Skin epidermis (tissue), 12 donors: ENCODE measurements around the gene GSTP1.
A peak's percentile ranks its signal among the peaks of the same experiment; 100 is the strongest.
"Not testable (repeated sequence)": the region's sequence is repeated elsewhere in the genome, so short reads cannot be mapped to it uniquely, and the experiment has no call there.

ENCODE experiments used
- H3K27ac ChIP-seq, 21 experiments: fragments of 200-600 bp; sonication (generic) in 11 of 21; one replicate each; pipeline ENCODE4 v1.5.0; 2020; ENCODE audit warnings: mild to moderate bottlenecking in 3 of 21, inconsistent platforms in 2 of 21, moderate library complexity in 2 of 21
- H3K4me3 ChIP-seq, 7 experiments: fragments of 200-600 bp; sonication (generic) in 2 of 7; one replicate each; pipeline ENCODE4 v1.5.0; 2020; ENCODE audit warnings: inconsistent platforms in 2 of 7, mild to moderate bottlenecking in 2 of 7, moderate library complexity in 1 of 7

Gene GSTP1

DNA sequence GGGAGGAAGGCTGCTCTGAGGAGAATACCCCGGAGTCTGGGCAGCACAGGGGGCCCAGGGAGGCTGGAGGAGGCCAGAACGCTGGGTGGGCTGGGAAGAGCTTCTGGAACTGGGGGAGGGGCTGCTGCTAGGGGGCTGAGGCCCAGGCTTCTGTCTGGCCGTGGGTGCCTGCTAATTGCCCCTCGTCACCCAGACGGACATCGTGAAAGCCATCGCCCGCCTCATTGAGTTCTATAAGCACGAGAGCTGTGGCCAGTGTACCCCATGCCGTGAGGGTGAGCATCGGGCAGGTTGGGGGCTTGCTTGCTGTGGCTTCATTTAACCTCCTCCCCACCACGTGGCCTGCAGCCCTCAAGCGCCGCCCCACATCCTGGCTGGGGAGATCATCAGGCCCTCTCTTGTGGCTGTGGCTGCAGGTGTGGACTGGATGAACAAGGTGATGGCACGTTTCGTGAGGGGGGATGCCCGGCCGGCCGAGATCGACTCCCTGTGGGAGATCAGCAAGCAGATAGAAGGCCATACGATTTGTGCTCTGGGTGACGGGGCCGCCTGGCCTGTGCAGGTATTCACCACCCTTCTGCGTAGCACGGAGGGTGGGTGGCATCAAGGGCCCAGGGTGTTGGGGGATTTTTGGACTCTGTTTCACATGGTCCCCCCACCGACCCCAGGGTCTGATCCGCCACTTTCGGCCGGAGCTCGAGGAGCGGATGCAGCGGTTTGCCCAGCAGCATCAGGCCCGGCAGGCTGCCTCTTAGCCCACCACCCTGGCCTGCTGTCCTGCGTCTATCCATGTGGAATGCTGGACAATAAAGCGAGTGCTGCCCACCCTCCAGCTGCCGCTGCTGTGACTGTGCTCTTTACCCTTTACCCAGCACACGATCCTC, 28.3 kb downstream of the GSTP1 start:
- no peak overlapping the region for H3K27ac ChIP-seq

DNA sequence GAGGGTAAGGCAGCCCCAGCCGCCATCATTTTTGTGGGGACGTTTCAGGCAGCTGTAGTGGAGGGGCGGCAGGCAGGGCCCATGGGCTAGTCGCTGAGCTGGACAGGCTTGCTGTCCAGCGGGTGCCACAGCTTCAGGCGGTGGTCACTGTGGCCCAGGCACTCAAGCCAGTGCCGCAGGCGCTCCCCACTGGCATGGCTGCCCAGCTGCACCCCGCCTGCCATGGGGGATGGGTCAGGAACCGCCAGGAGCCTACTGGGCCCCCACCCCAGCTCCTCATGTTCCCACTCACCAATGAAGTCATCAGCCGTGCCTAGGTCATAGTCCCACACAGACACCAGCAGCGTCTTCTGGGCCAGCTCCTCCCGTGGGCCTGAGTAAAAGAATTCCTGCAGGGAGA, 29.1 kb downstream of the GSTP1 start:
- H3K4me3 ChIP-seq, result no peak overlapping the region
- H3K27ac ChIP-seq, result peak overlapping the region in 3 of 21 experiments; percentile 88 to 95 (median 93)

More for the DNA sequence above, 28.3 kb downstream of the GSTP1 start:
- no peak overlapping the region for H3K4me3 ChIP-seq

DNA sequence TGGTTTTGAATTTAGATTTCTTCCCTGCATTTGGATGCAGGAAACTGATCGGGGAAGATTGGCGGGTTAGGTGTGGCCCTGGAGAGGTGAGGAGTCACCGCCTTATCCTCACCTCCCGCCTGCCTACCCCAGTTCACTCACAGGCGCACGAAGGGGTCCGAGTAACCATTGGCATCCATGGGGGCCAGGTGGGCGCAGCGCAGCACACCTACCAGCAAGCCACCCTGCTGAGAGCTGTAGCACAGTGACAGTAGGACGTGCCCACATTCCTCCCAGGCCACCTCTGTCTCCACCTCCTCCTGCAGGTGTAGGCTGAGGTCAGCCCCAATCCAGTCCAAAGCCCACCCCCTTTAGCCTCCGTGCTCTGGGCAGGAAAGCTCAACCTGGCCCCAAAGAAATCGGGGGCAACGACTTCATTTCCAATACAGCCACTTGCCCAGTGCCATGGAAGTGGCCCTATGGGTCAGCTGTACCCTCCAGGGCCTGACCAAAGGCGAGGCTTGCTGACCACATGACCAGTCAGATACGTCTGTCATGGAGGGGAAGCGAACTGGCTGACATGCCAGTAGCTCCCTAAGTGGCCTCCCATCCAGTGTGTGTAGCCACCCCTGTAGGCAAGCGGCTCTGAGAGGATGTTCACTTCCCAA, 29.8 kb downstream of the GSTP1 start:
- H3K4me3 ChIP-seq, result peak overlapping the region in 2 of 7 experiments; percentile 24 to 29
- peak overlapping the region in 19 of 21 experiments; percentile 37 to 95 (median 80) for H3K27ac ChIP-seq

DNA sequence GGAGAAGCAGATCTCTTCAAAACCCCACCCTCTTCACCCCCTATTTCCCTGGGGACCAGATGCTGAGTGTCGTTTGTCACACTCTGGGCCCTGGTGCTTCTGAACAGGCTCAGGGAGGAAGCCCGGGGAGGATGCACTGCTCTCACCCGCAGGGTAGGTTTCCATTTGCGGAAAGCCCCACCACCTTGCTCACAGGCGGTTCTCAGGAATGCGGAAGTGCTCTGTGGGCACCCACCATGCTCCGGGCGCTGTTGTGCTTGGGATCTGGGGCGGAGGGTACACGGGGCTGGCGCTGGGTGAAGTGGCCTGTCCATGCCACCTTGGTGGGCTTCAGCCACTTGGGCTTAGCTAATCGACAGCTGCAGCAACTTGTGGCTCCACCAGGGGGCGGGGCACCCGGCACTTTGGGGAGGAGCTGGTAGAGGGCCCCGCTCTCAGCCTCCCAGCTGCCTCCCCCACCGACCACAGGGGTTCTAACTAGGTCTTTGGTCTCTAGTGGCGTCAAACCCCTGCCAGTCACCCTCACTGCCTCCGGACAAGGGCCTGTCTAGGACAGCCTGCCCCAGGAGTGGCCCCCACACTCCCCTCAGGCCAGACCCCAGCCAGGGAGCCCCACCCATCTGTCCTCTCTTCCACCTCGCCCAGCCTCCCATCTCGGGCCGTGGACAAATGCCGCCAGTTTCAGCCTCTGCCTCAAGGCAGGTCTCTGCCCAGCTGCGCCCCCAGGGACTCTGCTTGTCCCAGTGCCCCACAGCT, 30.5 kb downstream of the GSTP1 start:
- peak overlapping the region in 20 of 21 experiments; percentile 37 to 95 (median 79) for H3K27ac ChIP-seq
- H3K4me3 ChIP-seq, result peak overlapping the region in 5 of 7 experiments; percentile 17 to 35 (median 24)

DNA sequence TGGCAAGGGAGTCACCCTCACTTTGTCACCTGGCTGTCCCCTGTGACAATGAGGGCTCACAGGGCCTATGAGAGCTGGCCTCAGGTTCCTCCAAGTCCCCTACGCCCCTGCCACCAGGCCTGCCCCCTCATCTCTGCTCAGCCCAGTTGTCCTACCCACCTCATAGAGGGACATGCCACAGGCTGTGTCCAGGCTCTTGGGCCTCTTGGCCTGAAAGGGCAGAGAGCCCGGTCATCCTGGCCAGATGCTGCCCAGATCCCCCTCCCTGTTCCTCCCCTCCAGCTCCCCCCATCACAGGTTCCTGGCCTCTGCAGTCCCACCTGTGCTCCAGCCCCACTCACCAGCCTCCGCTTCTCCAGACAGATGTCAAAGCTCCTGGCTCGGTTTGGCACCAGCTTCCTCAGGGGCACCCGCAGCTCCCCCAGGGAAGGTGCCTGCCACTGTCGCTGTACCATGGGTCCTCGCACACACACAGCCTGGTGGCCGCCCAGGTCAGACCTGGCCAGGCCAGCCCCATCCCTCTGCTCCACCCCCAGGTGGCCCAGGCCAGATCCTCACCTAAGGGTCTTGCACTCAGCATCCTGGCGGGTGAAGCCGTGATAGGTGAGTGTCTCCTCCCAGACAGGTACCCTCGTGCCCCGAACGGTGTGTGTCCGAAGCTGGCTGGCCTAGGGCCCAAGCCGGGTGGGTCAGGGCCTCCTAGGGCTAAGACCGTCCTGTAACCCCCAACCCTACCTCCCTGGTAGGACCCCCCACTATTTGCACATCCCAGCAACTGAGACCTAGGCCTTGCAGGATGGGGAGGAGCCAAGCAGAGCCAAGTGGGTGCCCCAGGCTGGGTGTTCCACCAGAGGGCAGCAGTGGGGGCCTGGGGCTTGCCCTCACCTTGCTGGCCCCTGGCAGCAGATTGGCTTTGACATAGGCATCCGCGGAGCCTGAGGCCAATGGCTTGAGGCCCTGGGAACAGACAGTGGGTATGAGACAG, 31.4 kb downstream of the GSTP1 start:
- peak overlapping the region in 20 of 21 experiments; percentile 37 to 95 (median 79) for H3K27ac ChIP-seq
- H3K4me3 ChIP-seq, result peak overlapping the region in 1 of 7 experiments; percentile 35

DNA sequence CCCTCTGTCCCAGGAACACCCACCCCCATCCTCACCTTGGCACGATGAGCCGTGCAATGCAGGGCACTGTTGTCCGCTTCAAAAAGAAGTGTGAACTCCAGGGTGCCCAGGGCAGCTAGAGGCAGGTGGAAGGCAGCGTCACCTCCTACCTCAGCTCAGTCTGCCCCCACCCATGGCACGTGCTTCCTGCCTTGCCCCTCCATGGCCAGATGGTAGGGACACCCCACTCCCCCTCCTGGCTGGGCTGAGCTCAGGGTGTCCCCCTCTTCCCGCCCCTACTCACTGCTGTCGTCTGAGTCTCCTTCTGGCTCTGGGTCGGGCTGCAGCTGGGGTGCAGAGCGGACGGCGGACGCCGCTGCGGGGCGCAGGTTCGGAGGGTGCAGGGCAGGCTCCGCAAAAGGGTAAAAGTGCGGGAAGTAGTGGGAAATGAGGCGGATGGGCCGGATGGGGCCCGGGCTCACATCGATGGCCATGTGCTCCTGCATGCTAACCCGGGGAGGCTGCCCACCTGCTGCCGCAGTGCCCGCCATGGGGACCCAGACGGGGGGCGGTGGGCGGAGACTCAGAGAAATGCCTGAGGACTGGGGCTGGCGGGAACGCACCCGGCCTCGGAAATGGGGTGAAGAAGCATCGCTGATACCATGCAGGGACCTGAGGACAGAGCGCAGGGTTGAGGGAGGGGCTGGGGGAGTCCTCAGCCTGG, 32.3 kb downstream of the GSTP1 start:
- peak overlapping the region in 1 of 21 experiments; percentile 16 for H3K27ac ChIP-seq
- peak overlapping the region in 1 of 7 experiments; percentile 7 for H3K4me3 ChIP-seq

DNA sequence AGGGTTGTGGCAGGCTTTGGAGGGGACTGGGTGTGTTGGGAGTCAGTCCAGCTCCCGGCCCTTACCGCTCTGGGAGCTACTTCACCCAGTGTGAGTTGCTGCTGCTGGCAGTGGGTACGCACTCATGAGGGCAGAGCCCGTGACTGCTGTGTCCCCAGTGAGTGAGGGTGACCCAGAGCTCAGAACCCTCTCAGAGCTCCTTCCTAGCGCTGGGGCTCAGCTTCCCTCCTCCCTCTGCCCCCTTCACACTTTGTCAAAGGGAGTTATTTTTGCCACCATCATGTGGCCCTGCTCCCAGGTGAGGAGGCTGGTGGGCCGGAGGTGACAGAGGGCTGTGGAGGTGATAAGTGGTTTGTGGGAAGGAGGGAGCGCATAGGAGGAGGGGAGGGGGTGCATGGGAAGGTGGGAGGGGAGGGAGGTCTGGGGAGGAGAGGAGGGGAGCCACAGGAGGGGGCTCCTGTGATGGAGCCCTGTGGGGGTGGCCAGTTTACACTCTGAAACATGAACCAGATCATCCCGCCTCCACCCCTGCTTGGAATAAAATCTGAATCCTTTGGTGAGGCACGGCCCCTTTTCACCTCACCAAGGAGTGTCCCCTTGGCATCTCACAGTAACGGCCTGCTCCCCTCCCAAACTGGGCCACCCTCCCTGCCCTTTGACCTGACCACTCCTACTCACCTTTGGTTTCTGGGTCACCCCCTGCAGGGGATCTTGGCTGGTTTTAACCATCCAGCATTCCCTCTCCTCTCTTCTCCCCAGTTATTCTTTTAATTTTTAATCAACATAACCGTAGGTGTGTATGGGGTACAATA, 33.0 kb downstream of the GSTP1 start:
- Histone ChIP-seq H3K4me3 (no peak overlapping the region), H3K27ac (peak overlapping the region in 1 of 21 experiments; percentile 16)

DNA sequence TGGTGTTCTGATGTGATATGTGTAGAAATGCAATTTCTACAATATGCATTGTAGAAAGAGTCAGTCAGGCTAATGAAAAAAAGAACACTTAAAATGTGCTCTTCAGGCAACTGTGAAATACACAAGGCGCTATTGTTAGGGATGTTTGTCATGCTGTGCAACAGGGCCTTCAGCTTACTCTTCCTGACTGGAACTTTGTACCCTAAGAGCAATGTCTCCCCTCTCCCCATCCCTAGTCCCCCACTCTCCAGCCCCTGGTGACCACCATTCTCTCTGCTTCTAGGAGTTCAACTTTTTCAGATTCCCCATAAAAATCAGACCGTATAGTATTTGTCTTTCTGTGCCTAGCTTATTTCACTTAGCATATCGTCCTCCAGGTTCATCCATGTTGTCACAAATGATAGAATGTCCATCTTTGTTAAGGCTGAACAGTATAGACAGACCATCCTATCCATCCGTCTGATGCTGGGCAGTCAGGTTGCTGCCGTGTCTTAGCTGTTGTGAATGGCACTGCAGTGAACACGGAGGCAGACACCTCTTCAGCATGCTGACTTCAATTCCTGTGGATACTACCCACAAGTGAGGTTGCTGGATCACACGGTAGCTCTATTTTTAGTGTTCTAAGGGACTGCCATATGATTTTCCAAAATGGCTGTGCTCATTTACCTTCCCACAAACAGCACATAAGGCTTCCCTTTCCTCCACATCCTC, 33.8 kb downstream of the GSTP1 start:
- Histone ChIP-seq H3K27ac (no peak overlapping the region), H3K4me3 (no peak overlapping the region)

DNA sequence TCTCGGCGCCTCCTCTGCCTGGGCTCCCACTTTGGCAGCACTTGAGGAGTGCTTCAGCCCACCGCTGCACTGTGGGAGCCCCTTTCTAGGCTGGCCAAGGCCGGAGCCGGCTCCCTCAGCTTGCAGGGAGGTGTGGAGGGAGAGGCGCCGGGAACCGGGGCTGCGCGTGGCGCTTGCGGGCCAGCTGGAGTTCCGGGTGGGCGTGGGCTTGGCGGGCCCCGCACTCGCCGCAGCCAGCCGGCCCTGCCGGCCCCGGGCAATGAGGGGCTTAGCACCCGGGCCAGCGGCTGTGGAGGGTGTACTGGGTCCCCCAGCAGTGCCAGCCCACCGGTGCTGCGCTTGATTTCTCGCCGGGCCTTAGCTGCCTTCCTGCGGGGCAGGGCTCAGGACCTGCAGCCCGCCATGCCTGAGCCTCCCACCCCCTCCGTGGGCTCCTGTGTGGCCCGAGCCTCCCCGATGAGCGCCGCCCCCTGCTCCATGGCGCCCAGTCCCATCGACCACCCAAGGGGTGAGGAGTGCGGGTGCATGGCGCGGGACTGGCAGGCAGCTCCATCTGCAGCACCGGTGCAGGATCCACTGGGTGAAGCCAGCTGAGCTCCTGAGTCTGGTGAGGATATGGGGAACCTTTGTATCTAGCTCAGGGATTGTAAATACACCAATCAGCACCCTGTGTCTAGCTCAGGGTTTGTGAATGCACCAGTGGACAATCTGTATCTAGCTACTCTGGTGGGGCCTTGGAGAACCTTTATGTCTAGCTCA, 35.5 kb downstream of the GSTP1 start:
- H3K27ac ChIP-seq, H3K4me3 ChIP-seq: not testable (repeated sequence)

DNA sequence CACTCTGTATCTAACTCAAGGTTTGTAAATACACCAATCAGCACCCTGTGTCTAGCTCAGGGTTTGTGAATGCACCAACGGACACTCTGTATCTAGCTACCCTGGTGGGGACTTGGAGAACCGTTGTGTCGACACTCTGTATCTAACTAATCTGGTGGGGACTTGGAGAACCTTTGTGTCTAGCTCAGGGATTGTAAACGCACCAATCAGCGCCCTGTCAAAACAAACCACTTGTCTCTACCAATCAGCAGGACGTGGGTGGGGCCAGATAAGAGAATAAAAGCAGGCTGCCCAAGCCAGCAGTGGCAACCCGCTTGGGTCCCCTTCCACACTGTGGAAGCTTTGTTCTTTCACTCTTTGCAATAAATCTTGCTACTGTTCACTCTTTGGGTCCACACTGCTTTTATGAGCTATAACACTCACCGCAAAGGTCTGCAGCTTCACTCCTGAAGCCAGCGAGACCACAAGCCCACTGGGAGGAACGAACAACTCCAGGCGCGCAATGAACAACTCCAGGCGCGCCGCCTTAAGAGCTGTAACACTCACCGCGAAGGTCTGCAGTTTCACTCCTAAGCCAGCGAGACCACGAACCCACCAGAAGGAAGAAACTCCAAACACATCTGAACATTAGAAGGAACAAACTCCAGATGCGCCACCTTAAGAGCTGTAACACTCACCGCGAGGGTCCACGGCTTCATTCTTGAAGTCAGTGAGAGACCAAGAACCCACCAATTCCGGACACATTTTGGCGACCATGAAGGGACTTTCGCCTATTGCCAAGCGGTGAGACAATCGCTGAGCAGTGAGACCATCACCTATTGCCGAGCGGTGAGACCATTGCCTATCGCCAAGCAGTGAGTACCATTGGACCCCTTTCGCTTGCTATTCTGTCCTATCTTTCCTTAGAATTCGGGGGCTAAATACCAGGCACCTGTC, 36.3 kb downstream of the GSTP1 start:
- not testable (repeated sequence) for H3K4me3 ChIP-seq, H3K27ac ChIP-seq

DNA sequence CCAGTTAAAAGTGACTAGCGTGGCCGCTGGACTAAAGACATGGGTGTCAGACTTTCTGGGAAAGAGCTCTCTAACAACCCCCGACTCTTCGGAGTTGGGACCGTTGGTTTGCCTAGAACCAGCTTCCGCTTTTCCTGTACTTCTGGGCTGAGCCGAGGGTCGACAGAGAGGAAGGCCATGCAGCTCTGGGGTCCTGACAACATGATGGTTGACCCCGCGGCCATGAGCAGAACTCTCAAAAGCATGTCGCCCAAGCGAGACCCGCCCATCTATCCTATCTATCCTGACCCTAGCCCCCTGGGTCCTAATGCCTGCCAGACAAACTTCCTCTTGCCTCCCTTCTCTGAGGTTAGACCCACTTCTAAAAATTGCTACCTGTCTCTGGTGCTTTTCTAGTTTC, 37.0 kb downstream of the GSTP1 start:
- not testable (repeated sequence) for H3K27ac ChIP-seq, H3K4me3 ChIP-seq

DNA sequence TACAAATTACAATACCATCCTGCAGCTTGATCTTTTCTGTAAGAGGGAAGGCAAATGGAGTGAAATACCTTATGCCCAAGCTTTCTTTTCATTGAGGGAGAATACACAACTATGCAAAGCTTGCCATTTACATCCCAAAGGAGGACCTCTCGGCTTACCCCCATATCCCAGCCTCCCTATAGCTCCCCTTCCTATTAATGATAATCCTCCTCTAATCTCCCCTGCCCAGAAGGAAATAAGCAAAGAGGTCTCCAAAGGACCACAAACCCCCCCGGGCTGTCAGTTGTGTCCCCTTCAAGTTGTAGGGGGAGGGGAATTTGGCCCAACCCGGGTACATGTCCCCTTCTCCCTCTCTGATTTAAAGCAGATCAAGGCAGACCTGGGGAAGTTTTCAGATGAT, 38.3 kb downstream of the GSTP1 start:
- not testable (repeated sequence) for H3K4me3 ChIP-seq, H3K27ac ChIP-seq

DNA sequence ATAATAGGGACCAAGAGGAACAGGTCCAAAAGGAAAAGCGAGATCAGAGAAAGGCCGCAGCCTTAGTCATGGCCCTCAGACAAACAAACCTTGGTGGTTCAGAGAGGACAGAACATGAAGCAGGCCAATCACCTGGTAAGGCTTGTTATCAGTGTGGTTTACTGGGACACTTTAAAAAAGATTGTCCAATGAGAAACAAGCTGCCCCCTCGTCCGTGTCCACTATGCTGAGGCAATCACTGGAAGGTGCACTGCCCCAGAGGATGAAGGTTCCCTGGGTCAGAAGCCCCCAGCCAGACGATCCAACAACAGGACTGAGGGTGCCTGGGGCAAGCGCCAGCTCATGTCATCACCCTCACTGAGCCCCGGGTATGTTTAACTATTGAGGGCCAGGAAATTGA, 39.3 kb downstream of the GSTP1 start:
- H3K4me3 ChIP-seq, H3K27ac ChIP-seq: not testable (repeated sequence)

DNA sequence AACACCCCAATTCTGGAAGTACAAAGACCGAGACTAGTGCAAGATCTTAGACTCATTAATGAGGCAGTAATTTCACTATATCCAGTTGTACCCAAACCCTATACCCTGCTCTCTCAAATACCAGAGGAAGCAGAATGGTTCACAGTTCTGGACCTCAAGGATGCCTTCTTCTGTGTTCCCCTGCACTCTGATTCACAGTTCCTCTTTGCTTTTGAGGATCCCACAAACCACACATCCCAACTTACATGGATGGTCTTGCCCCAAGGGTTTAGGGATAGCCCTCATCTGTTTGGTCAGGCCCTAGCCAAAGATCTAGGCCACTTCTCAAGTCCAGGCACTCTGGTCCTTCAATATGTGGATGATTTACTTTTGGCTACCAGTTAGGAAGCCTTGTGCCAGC, 40.2 kb downstream of the GSTP1 start:
- not testable (repeated sequence) for H3K4me3 ChIP-seq, H3K27ac ChIP-seq

DNA sequence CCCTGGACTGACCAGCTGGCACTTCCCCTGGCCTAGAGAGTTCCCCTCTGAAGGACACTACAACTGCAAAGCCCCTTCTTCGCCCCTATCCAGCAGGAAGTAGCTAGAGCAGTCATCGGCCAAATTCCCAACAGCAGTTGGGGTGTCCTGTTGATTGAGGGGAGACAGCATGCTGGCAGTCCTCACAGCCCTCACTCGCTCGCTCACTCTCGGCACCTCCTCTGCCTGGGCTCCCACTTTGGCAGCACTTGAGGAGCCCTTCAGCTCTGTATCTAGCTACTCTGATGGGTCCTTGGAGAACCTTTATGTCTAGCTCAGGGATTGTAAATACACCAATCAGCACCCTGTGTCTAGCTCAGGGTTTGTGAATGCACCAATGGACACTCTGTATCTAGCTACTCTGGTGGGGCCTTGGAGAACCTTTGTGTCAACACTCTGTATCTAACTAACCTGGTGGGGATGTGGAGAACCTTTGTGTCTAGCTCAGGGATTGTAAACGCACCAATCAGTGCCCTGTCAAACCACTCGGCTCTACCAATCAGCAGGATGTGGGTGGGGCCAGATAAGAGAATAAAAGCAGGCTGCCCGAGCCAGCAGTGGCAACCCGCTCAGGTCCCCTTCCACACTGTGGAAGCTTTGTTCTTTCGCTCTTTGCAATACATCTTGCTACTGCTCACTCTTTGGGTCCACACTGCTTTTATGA, 42.7 kb downstream of the GSTP1 start:
- H3K4me3 ChIP-seq, H3K27ac ChIP-seq: not testable (repeated sequence)
